Measurements from ENCODE around the gene POLR2A. TPM values are rescaled to one million over a fixed set of nuclear protein-coding genes. Genes with fewer than 3 reads are reported as not detected.

Gene POLR2A
- total RNA-seq, 1 donor from 2014 or later: 175 TPM

DNA sequence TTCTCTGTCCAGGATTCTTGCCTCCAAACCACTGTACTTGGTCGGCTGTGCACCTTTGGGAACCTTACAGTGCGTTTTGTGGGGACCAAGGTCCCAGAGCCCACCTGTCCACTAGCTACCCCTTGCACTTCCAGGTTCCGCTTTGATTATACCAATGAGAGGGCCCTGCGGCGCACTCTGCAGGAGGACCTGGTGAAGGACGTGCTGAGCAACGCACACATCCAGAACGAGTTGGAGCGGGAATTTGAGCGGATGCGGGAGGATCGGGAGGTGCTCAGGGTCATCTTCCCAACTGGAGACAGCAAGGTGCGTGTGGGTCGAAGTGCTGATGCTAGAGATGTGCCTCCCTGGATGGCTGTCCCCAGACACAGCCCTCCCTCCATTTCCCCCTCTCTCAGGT, 18.8 kb downstream of the POLR2A start:
- no peak for DNase-seq (ENCODE audit: extremely low spot score, unreplicated experiment)
- H3K9me3 Mint-ChIP-seq: no peaks in the 10 kb centered on the region
- no peaks in the 10 kb centered on the region for H3K27me3 Mint-ChIP-seq
- H3K4me3 Mint-ChIP-seq: no peak overlapping the region
- H3K4me1 Mint-ChIP-seq (ENCODE audit: unreplicated experiment): no peaks in the 10 kb centered on the region
- no peak overlapping the region for H3K27ac Mint-ChIP-seq
- TF ChIP-seq, protein P1, sequence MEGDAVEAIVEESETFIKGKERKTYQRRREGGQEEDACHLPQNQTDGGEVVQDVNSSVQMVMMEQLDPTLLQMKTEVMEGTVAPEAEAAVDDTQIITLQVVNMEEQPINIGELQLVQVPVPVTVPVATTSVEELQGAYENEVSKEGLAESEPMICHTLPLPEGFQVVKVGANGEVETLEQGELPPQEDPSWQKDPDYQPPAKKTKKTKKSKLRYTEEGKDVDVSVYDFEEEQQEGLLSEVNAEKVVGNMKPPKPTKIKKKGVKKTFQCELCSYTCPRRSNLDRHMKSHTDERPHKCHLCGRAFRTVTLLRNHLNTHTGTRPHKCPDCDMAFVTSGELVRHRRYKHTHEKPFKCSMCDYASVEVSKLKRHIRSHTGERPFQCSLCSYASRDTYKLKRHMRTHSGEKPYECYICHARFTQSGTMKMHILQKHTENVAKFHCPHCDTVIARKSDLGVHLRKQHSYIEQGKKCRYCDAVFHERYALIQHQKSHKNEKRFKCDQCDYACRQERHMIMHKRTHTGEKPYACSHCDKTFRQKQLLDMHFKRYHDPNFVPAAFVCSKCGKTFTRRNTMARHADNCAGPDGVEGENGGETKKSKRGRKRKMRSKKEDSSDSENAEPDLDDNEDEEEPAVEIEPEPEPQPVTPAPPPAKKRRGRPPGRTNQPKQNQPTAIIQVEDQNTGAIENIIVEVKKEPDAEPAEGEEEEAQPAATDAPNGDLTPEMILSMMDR (conservative IDR thresholded peaks at IDR 0.05): peak; percentile 54
- H3K36me3 Mint-ChIP-seq: peaks cover 43% of the 10 kb centered on the region

- H3K36me3 Mint-ChIP-seq: peaks cover 47% of the 10 kb centered on the region
- no peaks in the 10 kb centered on the region for H3K4me1 Mint-ChIP-seq (ENCODE audit: unreplicated experiment)
- TF ChIP-seq, protein P1 (conservative IDR thresholded peaks at IDR 0.05): no peak
- no peaks in the 10 kb centered on the region for H3K9me3 Mint-ChIP-seq
- DNase-seq (ENCODE audit: extremely low spot score, unreplicated experiment): no peak
- H3K4me3 Mint-ChIP-seq: no peak overlapping the region
- peak overlapping the region; percentile 57 for H3K27ac Mint-ChIP-seq
- H3K27me3 Mint-ChIP-seq: no peaks in the 10 kb centered on the region
These were observed 19.4 kb downstream of the POLR2A start for GRCh38 chr17:7503521-7503920.

DNA sequence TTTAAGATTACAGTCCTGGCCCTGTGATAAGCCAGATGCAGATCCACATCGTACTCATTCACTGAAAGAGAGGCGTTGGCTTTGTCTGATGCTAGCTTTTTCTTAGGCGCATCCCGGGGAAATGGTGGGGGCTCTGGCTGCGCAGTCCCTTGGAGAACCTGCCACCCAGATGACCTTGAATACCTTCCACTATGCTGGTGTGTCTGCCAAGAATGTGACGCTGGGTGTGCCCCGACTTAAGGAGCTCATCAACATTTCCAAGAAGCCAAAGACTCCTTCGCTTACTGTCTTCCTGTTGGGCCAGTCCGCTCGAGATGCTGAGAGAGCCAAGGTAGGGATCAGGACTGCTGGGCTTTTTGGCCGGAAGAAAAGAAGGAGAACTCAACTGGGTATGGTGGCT, 24.0 kb downstream of the POLR2A start:
- no peak overlapping the region for H3K4me3 Mint-ChIP-seq
- DNase-seq (ENCODE audit: extremely low spot score, unreplicated experiment): no peak
- H3K36me3 Mint-ChIP-seq: peaks cover 35% of the 10 kb centered on the region
- no peaks in the 10 kb centered on the region for H3K27me3 Mint-ChIP-seq
- H3K27ac Mint-ChIP-seq: peak overlapping the region; percentile 70
- TF ChIP-seq, protein P1 (conservative IDR thresholded peaks at IDR 0.05): no peak
- H3K9me3 Mint-ChIP-seq: no peaks in the 10 kb centered on the region
- H3K4me1 Mint-ChIP-seq (ENCODE audit: unreplicated experiment): no peaks in the 10 kb centered on the region

GRCh38 chr17:7508846-7509245, 24.7 kb downstream of the POLR2A start:
- Mint-ChIP-seq H3K36me3 (peaks cover 30% of the 10 kb centered on the region), H3K27me3 (no peaks in the 10 kb centered on the region), H3K9me3 (no peaks in the 10 kb centered on the region), H3K27ac (no peak overlapping the region), H3K4me1 (ENCODE audit: unreplicated experiment) (no peaks in the 10 kb centered on the region), H3K4me3 (no peak overlapping the region)
- TF ChIP-seq, protein P1 (conservative IDR thresholded peaks at IDR 0.05): no peak
- no peak for DNase-seq (ENCODE audit: extremely low spot score, unreplicated experiment)

DNA sequence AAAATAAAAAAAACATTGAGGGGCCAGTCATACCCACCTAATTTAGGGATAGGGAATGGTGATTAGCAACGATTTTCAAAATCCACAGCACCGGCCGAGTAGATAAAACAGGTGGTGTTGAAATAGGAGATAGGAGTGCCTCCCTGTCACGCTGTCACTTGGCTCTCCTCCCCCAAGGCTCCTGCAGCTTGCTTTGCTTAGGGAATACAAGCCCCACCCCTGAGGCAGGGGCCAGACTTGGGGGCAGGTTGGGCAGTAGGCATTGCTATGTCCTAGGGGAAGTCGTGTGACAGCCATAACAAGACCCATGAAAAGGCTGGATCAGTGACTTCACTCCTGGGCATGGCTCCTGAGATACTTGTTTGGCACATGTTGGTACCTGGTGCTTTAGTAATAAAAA, 25.8 kb downstream of the POLR2A start:
- no peak for DNase-seq (ENCODE audit: extremely low spot score, unreplicated experiment)
- H3K9me3 Mint-ChIP-seq: no peaks in the 10 kb centered on the region
- peaks cover 31% of the 10 kb centered on the region for H3K36me3 Mint-ChIP-seq
- TF ChIP-seq, protein P1 (conservative IDR thresholded peaks at IDR 0.05): no peak
- no peak overlapping the region for H3K27ac Mint-ChIP-seq
- H3K4me1 Mint-ChIP-seq (ENCODE audit: unreplicated experiment): no peaks in the 10 kb centered on the region
- no peaks in the 10 kb centered on the region for H3K27me3 Mint-ChIP-seq
- H3K4me3 Mint-ChIP-seq: no peak overlapping the region

DNA sequence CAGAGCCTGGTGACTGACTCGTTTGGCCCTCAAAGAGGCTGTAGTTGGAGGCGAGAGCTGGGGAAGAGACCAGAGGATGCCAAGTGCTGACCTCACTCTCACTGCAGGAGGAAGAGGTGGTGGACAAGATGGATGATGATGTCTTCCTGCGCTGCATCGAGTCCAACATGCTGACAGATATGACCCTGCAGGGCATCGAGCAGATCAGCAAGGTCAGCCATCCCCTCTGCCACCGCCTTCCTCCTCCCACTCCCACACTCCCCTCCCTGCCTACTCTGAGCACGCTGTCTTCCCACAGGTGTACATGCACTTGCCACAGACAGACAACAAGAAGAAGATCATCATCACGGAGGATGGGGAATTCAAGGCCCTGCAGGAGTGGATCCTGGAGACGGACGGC, 26.9 kb downstream of the POLR2A start:
- DNase-seq (ENCODE audit: extremely low spot score, unreplicated experiment): no peak
- peak overlapping the region; percentile 26 for H3K27ac Mint-ChIP-seq
- no peaks in the 10 kb centered on the region for H3K9me3 Mint-ChIP-seq
- H3K27me3 Mint-ChIP-seq: no peaks in the 10 kb centered on the region
- H3K4me3 Mint-ChIP-seq: no peak overlapping the region
- TF ChIP-seq, protein P1 (conservative IDR thresholded peaks at IDR 0.05): no peak
- no peaks in the 10 kb centered on the region for H3K4me1 Mint-ChIP-seq (ENCODE audit: unreplicated experiment)
- peaks cover 27% of the 10 kb centered on the region for H3K36me3 Mint-ChIP-seq
